ENCODE data around the gene JAKMIP1. TPM values are rescaled to one million over a fixed set of nuclear protein-coding genes. Genes with fewer than 3 reads are reported as not detected.

JAKMIP1 gene
- total RNA-seq, 4 donors from 2014 or later, result 0.26 to 0.48 TPM; not detected in 2

DNA sequence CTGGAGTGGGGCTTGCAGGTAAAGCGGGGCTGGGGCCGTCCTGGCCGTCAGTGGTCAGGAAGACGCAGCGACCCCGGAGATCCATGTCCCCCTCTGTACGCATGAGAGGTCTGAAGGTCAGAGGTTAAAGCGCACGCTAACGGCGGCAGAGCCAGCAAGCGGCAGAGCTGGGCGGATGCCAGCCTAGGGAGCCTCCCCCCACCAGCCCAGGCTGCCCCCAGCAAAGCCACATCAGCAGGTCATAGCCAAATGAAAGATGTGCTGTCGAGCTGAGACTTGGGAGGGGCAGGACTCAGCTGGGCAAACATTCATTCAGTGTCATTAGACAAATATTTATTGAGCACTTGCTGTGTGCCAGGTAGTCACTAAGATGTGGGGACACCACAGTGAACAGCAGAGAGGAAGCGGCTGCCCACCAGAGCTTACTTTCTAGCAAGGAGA, 593 bp upstream of the JAKMIP1 start:
- Histone ChIP-seq H3K36me3 (no peaks in the 10 kb centered on the region), H3K9me3 (no peaks in the 10 kb centered on the region), H3K27ac (no peak overlapping the region), H3K27me3 (peaks cover 0 to 23% of the 10 kb centered on the region in 2 donors), H3K4me3 (peak overlapping the region; percentile 2 to 32), H3K4me1 (peaks cover 0 to 11% of the 10 kb centered on the region in 2 donors)
- TF ChIP-seq POLR2A (IDR thresholded peaks at IDR 0.05), result no peak
- TF ChIP-seq CTCF (IDR thresholded peaks at IDR 0.05), result no peak
- intact Hi-C loops (cut with DNase I; ENCODE audit: low total_unique reads), result no loop called here
- DNase-seq, result no peak

GRCh38 chr4:6199422-6199921, 877 bp downstream of the JAKMIP1 start:
- Histone ChIP-seq H3K9me3 (no peaks in the 10 kb centered on the region), H3K36me3 (no peaks in the 10 kb centered on the region), H3K4me3 (peak overlapping the region; percentile 18 to 32), H3K27me3 (peaks cover 0 to 23% of the 10 kb centered on the region in 2 donors), H3K27ac (no peak overlapping the region), H3K4me1 (peaks cover 0 to 11% of the 10 kb centered on the region in 2 donors)
- no peak for TF ChIP-seq POLR2A (IDR thresholded peaks at IDR 0.05)
- no peak for TF ChIP-seq CTCF (IDR thresholded peaks at IDR 0.05)
- intact Hi-C loops (cut with DNase I; ENCODE audit: low total_unique reads), result no loop called here
- no peak for DNase-seq

DNA sequence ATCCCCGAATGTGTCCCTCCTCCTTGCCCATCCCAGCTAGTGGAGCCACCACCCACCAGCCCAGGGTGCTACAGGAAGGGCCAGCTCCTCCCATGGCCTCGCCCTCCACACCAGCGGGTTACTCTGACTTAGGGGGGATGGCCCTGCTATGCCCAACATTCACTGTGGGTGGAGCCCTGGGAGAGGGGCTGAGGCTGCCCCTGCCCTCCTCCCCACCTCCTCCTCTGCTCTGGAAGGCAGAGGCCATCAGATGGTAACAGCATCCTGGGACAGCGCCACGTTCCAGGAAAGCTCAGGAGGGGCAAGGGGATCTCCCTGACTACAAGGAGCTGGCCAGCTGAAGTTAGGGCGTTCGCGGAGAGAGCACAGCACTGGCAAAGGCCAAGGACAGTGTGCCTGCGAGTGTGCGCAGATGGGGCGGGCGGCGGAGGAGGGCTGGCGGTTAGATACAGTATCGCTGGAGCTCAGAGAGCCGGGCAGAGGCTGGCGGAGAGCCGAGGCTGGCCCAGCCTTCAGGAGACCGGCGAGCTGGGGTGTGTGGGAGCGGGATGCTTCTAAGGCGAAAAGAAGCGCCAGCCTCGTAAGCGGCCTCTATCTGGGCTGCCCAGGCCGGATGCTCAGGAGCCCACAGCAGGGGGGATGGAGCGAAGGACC, 1.5 kb downstream of the JAKMIP1 start:
- TF ChIP-seq POLR2A (IDR thresholded peaks at IDR 0.05) (no peak), CTCF (IDR thresholded peaks at IDR 0.05) (no peak)
- H3K9me3 ChIP-seq, result no peaks in the 10 kb centered on the region
- no peak for DNase-seq
- H3K36me3 ChIP-seq, result no peaks in the 10 kb centered on the region
- intact Hi-C loops (cut with DNase I; ENCODE audit: low total_unique reads), result no loop called here
- peaks cover 0 to 11% of the 10 kb centered on the region in 2 donors for H3K4me1 ChIP-seq
- no peak overlapping the region for H3K27ac ChIP-seq
- peaks cover 0 to 23% of the 10 kb centered on the region in 2 donors for H3K27me3 ChIP-seq
- no peak overlapping the region for H3K4me3 ChIP-seq

GRCh38 chr4:6198278-6198677, 2.1 kb downstream of the JAKMIP1 start:
- TF ChIP-seq CTCF (IDR thresholded peaks at IDR 0.05) (no peak), POLR2A (IDR thresholded peaks at IDR 0.05) (no peak)
- Histone ChIP-seq H3K27ac (no peak overlapping the region), H3K4me1 (peaks cover 0 to 11% of the 10 kb centered on the region in 2 donors), H3K27me3 (peaks cover 0 to 23% of the 10 kb centered on the region in 2 donors), H3K9me3 (no peaks in the 10 kb centered on the region), H3K36me3 (no peaks in the 10 kb centered on the region), H3K4me3 (no peak overlapping the region)
- DNase-seq, result no peak
- intact Hi-C loops (cut with DNase I; ENCODE audit: low total_unique reads), result no loop called here

GRCh38 chr4:6197433-6198174, 2.7 kb downstream of the JAKMIP1 start:
- no peak overlapping the region for H3K27ac ChIP-seq
- H3K9me3 ChIP-seq, result no peaks in the 10 kb centered on the region
- H3K4me3 ChIP-seq, result no peak overlapping the region
- intact Hi-C loops (cut with DNase I; ENCODE audit: low total_unique reads), result no loop called here
- no peak for TF ChIP-seq CTCF (IDR thresholded peaks at IDR 0.05)
- TF ChIP-seq POLR2A (IDR thresholded peaks at IDR 0.05), result no peak
- peaks cover 0 to 23% of the 10 kb centered on the region in 2 donors for H3K27me3 ChIP-seq
- peaks cover 0 to 11% of the 10 kb centered on the region in 2 donors for H3K4me1 ChIP-seq
- no peaks in the 10 kb centered on the region for H3K36me3 ChIP-seq
- DNase-seq, result no peak
